ENCODE measurements around the gene PITX1. TPM values are rescaled to one million over a fixed set of nuclear protein-coding genes. Genes with fewer than 3 reads are reported as not detected.

PITX1 gene
- total RNA-seq, 4 donors from 2014 or later = 0.97 to 1.2 TPM; not detected in 2

- no peak for DNase-seq
- H3K27me3 ChIP-seq = no peaks in the 10 kb centered on the region
- intact Hi-C loops (cut with DNase I; ENCODE audit: low total_unique reads) = no loop called here
- no peaks in the 10 kb centered on the region for H3K9me3 ChIP-seq
- H3K4me3 ChIP-seq = no peak overlapping the region
- no peaks in the 10 kb centered on the region for H3K4me1 ChIP-seq
- no peaks in the 10 kb centered on the region for H3K36me3 ChIP-seq
- H3K27ac ChIP-seq = no peak overlapping the region
- TF ChIP-seq POLR2A (IDR thresholded peaks at IDR 0.05) (no peak), CTCF (IDR thresholded peaks at IDR 0.05) (no peak)
Measured at GRCh38 chr5:135065306-135066265, 31.6 kb upstream of the PITX1 start.

GRCh38 chr5:135064235-135064570 lies 30.2 kb upstream of the PITX1 start:
- Histone ChIP-seq H3K27ac (no peak overlapping the region), H3K36me3 (no peaks in the 10 kb centered on the region), H3K9me3 (no peaks in the 10 kb centered on the region), H3K4me1 (no peaks in the 10 kb centered on the region), H3K4me3 (no peak overlapping the region), H3K27me3 (no peaks in the 10 kb centered on the region)
- DNase-seq = no peak
- intact Hi-C loops (cut with DNase I; ENCODE audit: low total_unique reads) = no loop called here
- TF ChIP-seq POLR2A (IDR thresholded peaks at IDR 0.05) = no peak

- Histone ChIP-seq H3K4me3 (no peak overlapping the region), H3K27ac (no peak overlapping the region), H3K27me3 (no peaks in the 10 kb centered on the region), H3K9me3 (no peaks in the 10 kb centered on the region), H3K4me1 (no peaks in the 10 kb centered on the region), H3K36me3 (no peaks in the 10 kb centered on the region)
- no peak for TF ChIP-seq CTCF (IDR thresholded peaks at IDR 0.05)
- TF ChIP-seq POLR2A (IDR thresholded peaks at IDR 0.05) = no peak
- no peak for DNase-seq
- intact Hi-C loops (cut with DNase I; ENCODE audit: low total_unique reads) = no loop called here
Measured at GRCh38 chr5:135063511-135064234, 29.6 kb upstream of the PITX1 start.

GRCh38 chr5:135063056-135063445 lies 29.0 kb upstream of the PITX1 start:
- Histone ChIP-seq H3K27me3 (no peaks in the 10 kb centered on the region), H3K9me3 (no peaks in the 10 kb centered on the region), H3K4me3 (no peak overlapping the region), H3K27ac (no peak overlapping the region), H3K4me1 (no peaks in the 10 kb centered on the region), H3K36me3 (no peaks in the 10 kb centered on the region)
- TF ChIP-seq CTCF (IDR thresholded peaks at IDR 0.05) = no peak
- no peak for TF ChIP-seq POLR2A (IDR thresholded peaks at IDR 0.05)
- intact Hi-C loops (cut with DNase I; ENCODE audit: low total_unique reads) = no loop called here
- no peak for DNase-seq

- TF ChIP-seq CTCF (IDR thresholded peaks at IDR 0.05) (no peak), POLR2A (IDR thresholded peaks at IDR 0.05) (no peak)
- DNase-seq = no peak
- Histone ChIP-seq H3K9me3 (no peaks in the 10 kb centered on the region), H3K4me3 (no peak overlapping the region), H3K4me1 (no peaks in the 10 kb centered on the region), H3K27me3 (no peaks in the 10 kb centered on the region), H3K36me3 (no peaks in the 10 kb centered on the region), H3K27ac (no peak overlapping the region)
- intact Hi-C loops (cut with DNase I; ENCODE audit: low total_unique reads) = no loop called here
Measured at GRCh38 chr5:135062216-135063055, 28.4 kb upstream of the PITX1 start.
